K562 (cell line): Measurements from ENCODE around the gene MILR1. TPM values are rescaled to one million over a fixed set of nuclear protein-coding genes. Genes with fewer than 3 reads are reported as not detected.

Experiments used
- ATAC-seq: fragments of 200-7000 bp; cut with Tn5 transposase; 3 replicates; pipeline ENCODE4 v1.9.1; 2020; ENCODE audit warnings: moderate library complexity
- BruUV-seq: library from RNA; stranded (reverse); fragments of 400-500 nt; replicated peaks from 2 replicates; lab custom pipeline; 2021; lab: Mats Ljungman, UMichigan
- CTCF ChIA-PET: fragments of 300-600 bp; formaldehyde crosslinking; extraction: SDS; loops from one replicate; lab custom pipeline; 2021; ENCODE audit warnings: low intra/inter-chr PET ratio; lab: Yijun Ruan, JAX
- POLR2A ChIA-PET: fragments of 300-600, 350-650 bp; sonication (Branson Sonifier 250); formaldehyde crosslinking; extraction: SDS; loops from one replicate; lab custom pipeline; 2021; ENCODE audit warnings: antibody characterized with exemption, inconsistent platforms; lab: Yijun Ruan, JAX
- DNase-seq, 4 experiments: peaks; one replicate each; pipeline versions ENCODE4 v3.0.0 to v3.0.0-alpha.2; 2011 to 2018; ENCODE audit warnings: low spot score in 3 of 4, mixed read lengths in 3 of 4; ENCODE audit errors: extremely low read depth in 1 of 4
- FAIRE-seq: peaks from 2 replicates; lab custom pipeline; 2011; peaks lifted over from hg19 to GRCh38; lab: Jason Lieb, UNC
- H2AFZ ChIP-seq: 2 replicates; pipeline ENCODE4 v1.6.0; 2011; ENCODE audit warnings: low read depth, low read length, control low read depth, inconsistent platforms
- H3K27ac ChIP-seq: fragments of 200-600 bp; 3 replicates; pipeline ENCODE4 v1.8.0; 2011; ENCODE audit warnings: low read depth, mild to moderate bottlenecking, control low read depth, inconsistent platforms, low read length, moderate library complexity, mixed read lengths; ENCODE audit errors: extremely low read depth
- H3K27me3 ChIP-seq, 2 experiments: fragments of 300-600 bp in 1 of 2; 2 replicates in 1 of 2; 3 replicates in 1 of 2; pipeline versions ENCODE4 v1.6.0 to v1.8.0; 2011; ENCODE audit warnings: inconsistent platforms in 2 of 2, low read length in 2 of 2, mild to moderate bottlenecking in 1 of 2, mixed read lengths in 1 of 2, moderate library complexity in 1 of 2; ENCODE audit not compliant: control insufficient read depth in 2 of 2, insufficient read depth in 2 of 2
- H3K36me3 ChIP-seq: fragments of 300-600 bp; 3 replicates; pipeline ENCODE4 v1.8.0; 2011; ENCODE audit warnings: mild to moderate bottlenecking, low read length, inconsistent platforms; ENCODE audit not compliant: control insufficient read depth, insufficient read depth
- H3K4me1 ChIP-seq, 2 experiments: fragments of 200-600 bp in 1 of 2; replicated peaks in 1 of 2; 2 replicates in 1 of 2; 3 replicates in 1 of 2; pipeline versions ENCODE4 v1.5.1 to v1.8.0; 2011; ENCODE audit warnings: inconsistent platforms in 2 of 2, low read length in 2 of 2, mild to moderate bottlenecking in 1 of 2, mixed read lengths in 1 of 2, moderate library complexity in 1 of 2; ENCODE audit not compliant: control insufficient read depth in 2 of 2, insufficient read depth in 2 of 2
- H3K4me2 ChIP-seq: 2 replicates; pipeline ENCODE4 v1.6.1; 2011; ENCODE audit warnings: low read length, control low read depth, inconsistent platforms, mixed read lengths; ENCODE audit not compliant: insufficient read depth
- H3K4me3 ChIP-seq: fragments of 200-600 bp; sonication (generic), shearing (Covaris generic); 2 replicates; pipeline ENCODE4 v1.5.1; 2016; ENCODE audit warnings: control low read depth, inconsistent platforms
- H3K79me2 ChIP-seq: fragments of 200-600 bp; 3 replicates; pipeline ENCODE4 v1.8.0; 2011; ENCODE audit warnings: low read length, inconsistent platforms; ENCODE audit not compliant: control insufficient read depth, insufficient read depth
- H3K9ac ChIP-seq, 2 experiments: 2 replicates each; pipeline versions ENCODE4 v1.6.0 to v1.6.1; 2011; ENCODE audit warnings: low read depth in 2 of 2, low read length in 2 of 2, control low read depth in 1 of 2, inconsistent platforms in 1 of 2, mild to moderate bottlenecking in 1 of 2, mixed read lengths in 1 of 2; ENCODE audit not compliant: insufficient read depth in 1 of 2
- H3K9me1 ChIP-seq: one replicate; pipeline ENCODE4 v1.6.0; 2011; ENCODE audit warnings: inconsistent platforms, mild to moderate bottlenecking, low read length, moderate library complexity; ENCODE audit not compliant: control insufficient read depth, insufficient read depth
- H3K9me3 ChIP-seq: replicated peaks from 2 replicates; pipeline ENCODE4 v1.5.1; 2011; ENCODE audit warnings: low read depth, low read length, inconsistent platforms; ENCODE audit not compliant: control insufficient read depth, insufficient read depth
- H4K20me1 ChIP-seq: replicated peaks from 2 replicates; pipeline ENCODE4 v1.6.1; 2011; ENCODE audit warnings: low read length, inconsistent platforms, mixed read lengths; ENCODE audit not compliant: control insufficient read depth, insufficient read depth
- ATF3 ChIP-seq, 2 experiments: fragments of 450-650 bp in 1 of 2; sonication (generic) in 1 of 2; formaldehyde crosslinking in 1 of 2; IDR thresholded peaks in 1 of 2; conservative IDR thresholded peaks in 1 of 2; 2 replicates each; pipeline versions ENCODE4 v1.6.1 to v1.8.1; 2016 to 2023; ENCODE audit warnings: mild to moderate bottlenecking in 2 of 2, moderate library complexity in 2 of 2, inconsistent platforms in 1 of 2, missing genetic modification reagents in 1 of 2
- CBFA2T3 ChIP-seq: fragments of 450-650 bp; IDR thresholded peaks from 2 replicates; pipeline ENCODE4 v1.6.1; 2017
- ERF ChIP-seq: fragments of 450-650 bp; formaldehyde crosslinking; IDR thresholded peaks from 2 replicates; pipeline ENCODE4 v1.4.0; 2020; ENCODE audit warnings: mild to moderate bottlenecking, mixed read lengths
- HDAC1 ChIP-seq, 2 experiments: fragments of 450-650 bp; IDR thresholded peaks; 2 replicates each; pipeline ENCODE4 v1.6.1; 2016 to 2017; ENCODE audit warnings: inconsistent platforms in 1 of 2, mild to moderate bottlenecking in 1 of 2, moderate library complexity in 1 of 2
- MBD2 ChIP-seq: sonication (generic); IDR thresholded peaks from 2 replicates; pipeline ENCODE4 v1.6.1; 2016; ENCODE audit warnings: low read depth, borderline replicate concordance
- NFIC ChIP-seq: fragments of 450-650 bp; IDR thresholded peaks from 2 replicates; pipeline ENCODE4 v1.6.1; 2017; ENCODE audit warnings: mild to moderate bottlenecking, inconsistent platforms
- POLR2A ChIP-seq: fragments of 450-650 bp; conservative IDR thresholded peaks from 2 replicates; pipeline ENCODE4 v1.6.1; 2016
- SOX6 ChIP-seq: fragments of 450-650 bp; IDR thresholded peaks from 2 replicates; pipeline ENCODE4 v1.6.1; 2014; ENCODE audit warnings: mild to moderate bottlenecking
- TFE3 ChIP-seq: fragments of 450-650 bp; formaldehyde crosslinking; IDR thresholded peaks from 2 replicates; pipeline ENCODE4 v1.4.0; 2020; ENCODE audit warnings: mild to moderate bottlenecking, mixed read lengths
- WGBS: fragments of 100-300 bp; shearing (Covaris generic); methylation state at CpG from one replicate; pipeline ENCODE4 v1.1.6; 2016; ENCODE audit warnings: low coverage, mixed read lengths; ENCODE audit not compliant: insufficient coverage; ENCODE audit errors: missing lambda C conversion rate; 5-methylcytosine and 5-hydroxymethylcytosine counted together
- in situ Hi-C: fragments of 300-500 bp; cut with MboI; formaldehyde crosslinking; loops from 4 replicates; pipeline ENCODE4 v1.15.0; 2018; ENCODE audit warnings: inconsistent platforms, mixed read lengths
- intact Hi-C: fragments of 100-400 bp; cut with micrococcal nuclease; formaldehyde crosslinking; loops from 2 replicates; pipeline ENCODE4 v1.14.2; 2022
- polyA plus RNA-seq, 8 experiments: library from polyadenylated mRNA; depleted of rRNA in 4 of 8; stranded (reverse) in 5 of 8; unstranded in 3 of 8; fragments of >200 nt; fragmentation: Nextera tagmentation in 2 of 8; fragmentation: Illumina TruSeq in 1 of 8; extraction: Ambion mirVana in 2 of 8; extraction: Trizol in 1 of 8; gene quantifications; 2 replicates each; pipeline versions ENCODE4 v1.2.1 to v1.2.3, GENCODE V29; 2011 to 2014; ENCODE audit warnings: inconsistent platforms in 1 of 8, missing spikeins in 1 of 8
- total RNA-seq, 7 experiments: library from RNA; depleted of rRNA in 6 of 7; stranded (reverse); fragments of >200 nt in 6 of 7; fragmentation: Illumina TruSeq in 2 of 7; extraction: Trizol in 2 of 7; gene quantifications; 2 replicates each; pipeline versions ENCODE4 v1.2.1 to v1.2.3, GENCODE V29; 2011 to 2021; ENCODE audit warnings: low replicate concordance in 1 of 7

MILR1 gene
- total and polyA plus RNA-seq, 9 of the 15 experiments (the other 6 are each of a cell fraction or from before 2014, with no cell fraction given) = 3.8 to 14.1 (median 7.1) TPM

GRCh38 chr17:64509179-64509578 lies 60.3 kb downstream of the MILR1 start:
- Histone ChIP-seq H4K20me1 (peaks cover 23% of the 10 kb centered on the region), H3K27me3 (no peaks in the 10 kb centered on the region), H3K27ac (no peak overlapping the region), H3K4me1 (peaks cover 4 to 10% of the 10 kb centered on the region in 2 experiments; a peak in 3 of 5 replicates), H3K9me3 (no peaks in the 10 kb centered on the region), H3K36me3 (peaks cover 73% of the 10 kb centered on the region), H2AFZ (no peak overlapping the region), H3K9me1 (no peaks in the 10 kb centered on the region), H3K4me3 (no peak overlapping the region), H3K79me2 (peaks cover 73% of the 10 kb centered on the region), H3K4me2 (no peak overlapping the region), H3K9ac (no peak overlapping the region)
- FAIRE-seq (no peak), DNase-seq (no peak), ATAC-seq (no peak)
- POLR2A ChIA-PET = interaction anchor here (1.0 kb wide), 1 partner anchor 10 kb away, joined by 3 read pairs; no protein-coding TSS in a partner anchor
- WGBS = 92% methylated on average over 6 of the region's 6 CpGs
- no TSS peak for BruUV-seq
- in situ Hi-C loops (no loop called here), intact Hi-C loops (loop anchor here (5.0 to 10.0 kb wide), 2 partner anchors 88 to 226 kb away; no protein-coding TSS in a partner anchor)
- CTCF ChIA-PET = no interaction called here
- TF ChIP-seq NFIC (peak; percentile 40; the same call in 1 of the 2 replicates), HDAC1 (IDR thresholded peaks at IDR 0.05) (no peak), POLR2A (0 out of 2 replicates have a peak, but pooled peaks have one; percentile 16)

GRCh38 chr17:64515419-64515818 lies 66.5 kb downstream of the MILR1 start:
- no peak overlapping the region for H3K9ac ChIP-seq
- no peaks in the 10 kb centered on the region for H4K20me1 ChIP-seq
- H3K9me1 ChIP-seq = peaks cover 3% of the 10 kb centered on the region
- TF ChIP-seq MBD2 (no peak), SOX6 (no peak), ERF (CRISPR knock-in tag) (no peak), TFE3 (no peak), ATF3 (IDR thresholded peaks at IDR 0.05) (no peak), ATF3 (CRISPR knock-in tag; conservative IDR thresholded peaks at IDR 0.05) (no peak), CBFA2T3 (no peak)
- no peak overlapping the region for H3K4me2 ChIP-seq
- CTCF ChIA-PET = no interaction called here
- DNase-seq (no peak), FAIRE-seq (no peak), ATAC-seq (no peak)
- peaks cover 31% of the 10 kb centered on the region; the same call in 1 of the 3 replicates for H3K79me2 ChIP-seq
- intact Hi-C loops (no loop called here), in situ Hi-C loops (no loop called here)
- H3K9me3 ChIP-seq = no peaks in the 10 kb centered on the region
- POLR2A ChIA-PET = interaction anchor here (0.8 to 5.0 kb wide), 7 partner anchors 8 to 106 kb away, joined by 3 to 49 read pairs (median 4); partner anchors contain the start of genes CEP95 and DDX5
- no peak overlapping the region for H2AFZ ChIP-seq
- H3K4me1 ChIP-seq = no peaks in the 10 kb centered on the region
- H3K36me3 ChIP-seq = peaks cover 96% of the 10 kb centered on the region
- no peaks in the 10 kb centered on the region for H3K27me3 ChIP-seq
- no peak overlapping the region for H3K4me3 ChIP-seq
- 96% methylated on average over 2 of the region's 2 CpGs for WGBS
- BruUV-seq = no TSS peak
- no peak overlapping the region for H3K27ac ChIP-seq
